ENCODE measurements around the gene ZNF524.
A peak's percentile ranks its signal among the peaks of the same experiment; 100 is the strongest.

The ZNF524 gene

GRCh38 chr19:55635856-55636440 lies 35.9 kb downstream of the ZNF524 start:
- Mint-ChIP-seq H3K4me3 (peak overlapping the region; percentile 99), H3K4me1 (peaks cover 59% of the 10 kb centered on the region), H3K27ac (peak overlapping the region; percentile 100), H3K9me3 (no peaks in the 10 kb centered on the region), H3K36me3 (peaks cover 38% of the 10 kb centered on the region), H3K27me3 (no peaks in the 10 kb centered on the region)
- ATAC-seq = no peak

GRCh38 chr19:55636723-55637122 lies 36.6 kb downstream of the ZNF524 start:
- Mint-ChIP-seq H3K36me3 (peaks cover 38% of the 10 kb centered on the region), H3K27ac (peak overlapping the region; percentile 100), H3K9me3 (no peaks in the 10 kb centered on the region), H3K27me3 (no peaks in the 10 kb centered on the region), H3K4me3 (peak overlapping the region; percentile 99), H3K4me1 (peaks cover 60% of the 10 kb centered on the region)
- no peak for ATAC-seq

DNA sequence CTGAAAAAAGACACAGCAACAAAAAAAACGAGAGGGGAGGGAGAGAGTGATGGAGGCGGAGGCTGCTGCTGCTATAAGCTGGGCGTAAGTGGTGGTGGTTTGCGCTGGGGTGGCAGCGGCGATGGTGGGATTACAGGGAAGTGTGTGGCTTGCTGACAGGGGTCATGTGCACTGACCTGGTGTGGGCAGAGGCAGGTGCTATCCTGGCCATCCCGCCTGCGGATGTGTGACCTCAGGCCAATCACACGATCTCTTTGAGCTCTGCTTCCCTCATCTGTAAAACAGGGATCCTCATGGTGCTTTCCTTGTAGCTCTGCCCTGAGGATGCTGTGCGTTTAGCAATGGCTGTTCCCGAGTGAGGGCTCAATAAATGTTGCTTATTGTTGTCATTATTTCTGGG lies 37.4 kb downstream of the ZNF524 start:
- Mint-ChIP-seq H3K9me3 (no peaks in the 10 kb centered on the region), H3K36me3 (peaks cover 38% of the 10 kb centered on the region), H3K4me3 (peak overlapping the region; percentile 3), H3K27ac (peak overlapping the region; percentile 100), H3K4me1 (peaks cover 58% of the 10 kb centered on the region), H3K27me3 (no peaks in the 10 kb centered on the region)
- ATAC-seq = no peak

GRCh38 chr19:55638864-55639359 lies 38.8 kb downstream of the ZNF524 start:
- ATAC-seq = no peak
- no peaks in the 10 kb centered on the region for H3K9me3 Mint-ChIP-seq
- H3K4me3 Mint-ChIP-seq = no peak overlapping the region
- H3K27me3 Mint-ChIP-seq = no peaks in the 10 kb centered on the region
- H3K36me3 Mint-ChIP-seq = peaks cover 44% of the 10 kb centered on the region
- no peak overlapping the region for H3K27ac Mint-ChIP-seq
- peaks cover 66% of the 10 kb centered on the region for H3K4me1 Mint-ChIP-seq

GRCh38 chr19:55640043-55640576 lies 40.0 kb downstream of the ZNF524 start:
- Mint-ChIP-seq H3K27me3 (no peaks in the 10 kb centered on the region), H3K9me3 (no peaks in the 10 kb centered on the region), H3K36me3 (peaks cover 45% of the 10 kb centered on the region), H3K27ac (peak overlapping the region; percentile 98), H3K4me3 (peak overlapping the region; percentile 72), H3K4me1 (peaks cover 73% of the 10 kb centered on the region)
- ATAC-seq = peak; percentile 6

DNA sequence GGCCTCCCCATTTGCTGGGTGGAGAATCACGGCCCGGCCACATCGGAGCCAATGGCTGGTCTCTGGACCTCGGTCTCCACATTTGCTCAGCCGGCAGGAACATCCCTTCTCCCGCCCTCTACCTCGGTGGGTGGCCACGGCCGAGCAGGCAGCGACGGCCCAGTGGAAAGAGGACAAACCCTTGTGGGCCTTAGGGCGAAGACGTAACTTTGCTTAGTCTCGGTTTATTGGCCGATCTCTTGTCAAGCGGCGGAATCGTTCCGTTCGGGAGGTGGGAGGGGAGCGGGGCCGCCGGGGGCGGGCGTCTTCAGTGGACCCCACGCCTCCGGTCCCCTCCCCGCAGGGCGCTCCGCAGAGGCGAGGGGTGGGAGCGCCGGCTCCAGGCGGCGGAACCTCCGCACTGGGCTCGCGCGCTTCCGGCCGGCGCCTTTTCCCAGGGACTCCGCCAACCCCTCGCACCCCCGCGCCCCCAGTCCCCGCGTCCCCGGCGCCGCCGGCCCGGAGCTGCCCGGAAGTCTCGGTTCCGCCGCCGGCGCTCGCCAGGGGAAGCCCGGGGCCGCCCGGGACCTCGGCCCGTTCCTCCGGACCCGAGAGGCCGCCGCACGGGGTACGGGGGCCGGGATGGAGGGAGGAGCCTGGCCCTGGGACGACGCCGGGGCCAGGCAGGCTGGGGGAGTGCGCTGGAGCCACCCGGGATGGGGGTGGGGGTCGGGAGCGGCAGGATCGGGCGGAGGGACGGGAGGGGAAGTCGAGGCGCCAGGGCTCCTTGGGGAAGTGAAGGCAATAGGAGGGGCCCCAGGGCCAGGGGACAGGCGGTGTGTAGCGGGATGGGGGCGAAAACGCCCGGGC lies 40.7 kb downstream of the ZNF524 start, which contains the start of gene ZNF580:
Gene ZNF580, plus strand, starts transcription at position 426 of the 849 bp plus-strand sequence. CDS start 1,507 bp downstream, outside the sequence.
- peaks cover 72% of the 10 kb centered on the region for H3K4me1 Mint-ChIP-seq
- H3K27me3 Mint-ChIP-seq = no peaks in the 10 kb centered on the region
- H3K9me3 Mint-ChIP-seq = no peaks in the 10 kb centered on the region
- peak within 1 kb of the TSS; percentile 98 for H3K27ac Mint-ChIP-seq
- ATAC-seq = peak; percentile 37
- peak within 1 kb of the TSS; percentile 88 for H3K4me3 Mint-ChIP-seq
- H3K36me3 Mint-ChIP-seq = peaks cover 44% of the 10 kb centered on the region

DNA sequence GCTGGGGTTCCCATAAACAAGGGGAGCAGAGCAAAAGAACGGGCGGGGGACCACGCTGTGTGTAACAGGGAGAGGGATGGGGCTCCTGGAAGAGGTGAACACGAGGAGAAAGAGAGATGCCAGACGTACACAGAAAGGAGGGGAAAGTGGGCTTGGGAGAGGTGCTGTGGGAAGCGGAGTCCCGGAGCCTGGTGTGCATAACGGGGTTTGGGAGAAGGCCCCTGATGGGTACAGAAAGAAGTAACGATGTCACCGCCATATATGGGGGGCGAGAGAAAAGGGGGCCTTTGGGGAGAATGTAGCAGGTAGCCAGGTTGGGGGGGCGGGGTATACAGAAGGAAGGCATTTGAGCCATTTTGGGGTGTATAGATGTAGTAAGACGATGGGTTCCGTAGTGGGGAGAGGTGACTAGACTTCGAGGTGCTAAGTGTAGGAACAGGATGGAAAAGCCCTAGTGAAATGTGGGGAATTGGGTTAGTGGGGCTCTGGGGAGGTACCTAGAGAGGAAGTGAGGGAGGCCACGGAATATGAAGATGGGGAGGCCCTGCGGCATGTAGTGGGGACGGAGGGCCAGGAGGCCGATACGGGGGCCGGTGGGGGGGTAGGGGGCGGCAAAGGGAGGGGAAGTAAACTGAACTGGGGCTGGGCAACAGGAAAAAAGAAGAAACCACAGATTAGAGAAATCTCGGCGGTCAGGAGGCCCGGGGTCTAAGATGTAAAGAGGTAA lies 41.5 kb downstream of the ZNF524 start:
- peaks cover 41% of the 10 kb centered on the region for H3K36me3 Mint-ChIP-seq
- peak overlapping the region; percentile 88 for H3K4me3 Mint-ChIP-seq
- no peaks in the 10 kb centered on the region for H3K27me3 Mint-ChIP-seq
- peaks cover 64% of the 10 kb centered on the region for H3K4me1 Mint-ChIP-seq
- no peaks in the 10 kb centered on the region for H3K9me3 Mint-ChIP-seq
- no peak for ATAC-seq
- H3K27ac Mint-ChIP-seq = peak overlapping the region; percentile 98

DNA sequence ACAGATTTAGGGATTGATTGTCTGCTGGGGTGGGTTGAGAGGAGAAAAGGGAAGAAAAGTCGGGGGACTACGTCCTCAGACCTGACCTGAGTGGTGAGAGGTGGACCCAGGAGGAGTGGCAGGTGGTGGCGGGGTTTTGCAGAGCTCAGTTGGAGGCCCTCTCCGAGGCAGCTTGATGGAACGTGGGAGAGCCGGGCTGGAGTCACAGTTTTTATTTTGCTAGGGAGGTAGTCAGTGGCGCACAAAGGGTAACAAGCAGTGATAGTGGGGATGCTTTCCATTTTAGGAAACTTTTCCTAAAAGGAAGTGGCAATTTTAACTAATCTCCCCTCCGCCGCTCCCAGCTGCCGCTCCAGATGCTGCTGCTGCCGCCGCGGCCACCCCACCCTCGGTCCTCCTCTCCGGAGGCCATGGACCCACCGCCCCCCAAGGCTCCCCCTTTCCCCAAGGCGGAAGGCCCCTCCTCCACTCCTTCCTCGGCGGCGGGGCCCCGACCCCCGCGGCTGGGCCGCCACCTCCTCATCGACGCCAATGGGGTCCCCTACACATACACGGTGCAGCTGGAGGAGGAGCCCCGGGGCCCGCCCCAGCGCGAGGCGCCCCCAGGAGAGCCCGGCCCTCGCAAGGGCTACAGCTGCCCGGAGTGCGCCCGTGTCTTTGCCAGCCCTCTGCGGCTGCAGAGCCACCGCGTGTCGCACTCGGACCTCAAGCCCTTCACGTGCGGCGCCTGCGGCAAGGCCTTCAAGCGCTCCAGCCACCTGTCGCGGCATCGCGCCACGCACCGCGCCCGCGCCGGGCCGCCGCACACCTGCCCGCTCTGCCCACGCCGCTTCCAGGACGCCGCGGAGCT lies 42.3 kb downstream of the ZNF524 start:
- H3K36me3 Mint-ChIP-seq = peaks cover 44% of the 10 kb centered on the region
- peaks cover 64% of the 10 kb centered on the region for H3K4me1 Mint-ChIP-seq

GRCh38 chr19:55643003-55643886 lies 43.2 kb downstream of the ZNF524 start, which contains the start of gene ZNF581:
Gene ZNF581, plus strand, starts transcription at chr19:55643649. Its CDS starts 923 bp downstream, at chr19:55644572.
- Mint-ChIP-seq H3K9me3 (no peaks in the 10 kb centered on the region), H3K36me3 (peaks cover 37% of the 10 kb centered on the region), H3K4me1 (peaks cover 58% of the 10 kb centered on the region), H3K4me3 (peak within 1 kb of the TSS; percentile 88), H3K27ac (peak within 1 kb of the TSS; percentile 98), H3K27me3 (no peaks in the 10 kb centered on the region)
- peak; percentile 65 for ATAC-seq

More for the DNA sequence above, 42.3 kb downstream of the ZNF524 start:
- H3K9me3 Mint-ChIP-seq = no peaks in the 10 kb centered on the region
- peak overlapping the region; percentile 88 for H3K4me3 Mint-ChIP-seq
- peak overlapping the region; percentile 98 for H3K27ac Mint-ChIP-seq
- no peaks in the 10 kb centered on the region for H3K27me3 Mint-ChIP-seq
- ATAC-seq = peak; percentile 37

DNA sequence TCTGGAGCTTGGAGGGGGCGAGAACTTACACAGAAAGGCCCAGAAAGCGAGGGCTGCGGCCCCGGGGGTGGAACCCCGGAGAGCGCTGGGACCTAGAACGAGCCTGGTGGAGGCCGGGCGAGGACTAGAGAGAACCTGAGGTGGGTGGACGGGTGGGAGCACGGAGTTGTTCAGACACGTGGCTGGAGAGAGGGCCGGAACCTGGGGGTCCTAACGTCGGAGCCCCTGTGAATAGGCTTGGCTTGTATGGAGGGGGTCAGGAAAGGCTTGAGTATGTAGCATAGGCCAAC lies 43.7 kb downstream of the ZNF524 start:
- no peak for ATAC-seq
- Mint-ChIP-seq H3K27ac (peak overlapping the region; percentile 98), H3K4me1 (peaks cover 62% of the 10 kb centered on the region), H3K36me3 (peaks cover 38% of the 10 kb centered on the region), H3K9me3 (no peaks in the 10 kb centered on the region), H3K4me3 (peak overlapping the region; percentile 88), H3K27me3 (no peaks in the 10 kb centered on the region)

DNA sequence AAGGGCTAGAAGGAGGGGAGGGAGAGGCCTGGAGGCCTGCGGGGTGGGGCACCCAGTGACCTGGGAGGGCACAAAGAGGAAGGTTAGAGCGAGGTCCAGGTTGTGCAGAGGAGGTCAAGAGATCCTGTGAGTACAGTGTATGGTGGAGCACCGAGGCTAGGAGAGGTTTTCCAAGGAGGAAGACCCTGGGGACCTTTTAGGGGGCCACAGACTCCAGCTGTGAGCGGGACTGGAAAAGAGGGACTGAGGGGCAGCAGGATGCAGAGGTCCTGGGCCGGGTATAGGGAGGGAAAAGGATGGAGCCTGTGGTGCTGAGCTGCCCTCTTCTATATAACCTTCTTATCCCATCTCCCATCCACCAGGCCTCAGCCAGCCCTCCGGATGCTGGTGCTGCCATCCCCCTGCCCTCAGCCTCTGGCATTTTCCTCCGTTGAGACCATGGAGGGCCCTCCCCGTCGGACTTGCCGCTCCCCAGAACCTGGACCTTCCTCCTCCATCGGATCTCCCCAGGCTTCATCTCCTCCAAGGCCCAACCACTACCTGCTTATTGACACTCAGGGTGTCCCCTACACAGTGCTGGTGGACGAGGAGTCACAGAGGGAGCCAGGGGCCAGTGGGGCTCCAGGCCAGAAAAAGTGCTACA lies 44.2 kb downstream of the ZNF524 start:
- Mint-ChIP-seq H3K4me3 (peak overlapping the region; percentile 88), H3K4me1 (peaks cover 67% of the 10 kb centered on the region), H3K9me3 (no peaks in the 10 kb centered on the region), H3K36me3 (peaks cover 38% of the 10 kb centered on the region), H3K27me3 (no peaks in the 10 kb centered on the region), H3K27ac (peak overlapping the region; percentile 98)
- ATAC-seq = no peak

- peaks cover 73% of the 10 kb centered on the region for H3K4me1 Mint-ChIP-seq
Measured at GRCh38 chr19:55644842-55645511, 44.9 kb downstream of the ZNF524 start.

GRCh38 chr19:55645512-55645881 lies 45.4 kb downstream of the ZNF524 start:
- Mint-ChIP-seq H3K27ac (peak overlapping the region; percentile 98), H3K4me3 (peak overlapping the region; percentile 88), H3K4me1 (peaks cover 73% of the 10 kb centered on the region), H3K36me3 (peaks cover 49% of the 10 kb centered on the region), H3K9me3 (no peaks in the 10 kb centered on the region), H3K27me3 (no peaks in the 10 kb centered on the region)
- ATAC-seq = no peak

More at GRCh38 chr19:55644842-55645511, 44.9 kb downstream of the ZNF524 start:
- ATAC-seq = no peak
- H3K4me3 Mint-ChIP-seq = peak overlapping the region; percentile 88
- peaks cover 44% of the 10 kb centered on the region for H3K36me3 Mint-ChIP-seq
- H3K27ac Mint-ChIP-seq = peak overlapping the region; percentile 98
- no peaks in the 10 kb centered on the region for H3K9me3 Mint-ChIP-seq
- H3K27me3 Mint-ChIP-seq = no peaks in the 10 kb centered on the region
